Endothelial cell of umbilical vein (primary cell): ENCODE measurements around the gene THBS1. TPM values are rescaled to one million over a fixed set of nuclear protein-coding genes. Genes with fewer than 3 reads are reported as not detected.
A peak's percentile ranks its signal among the peaks of the same experiment; 100 is the strongest.

Experiments
- BruUV-seq: library from RNA; stranded (reverse); fragments of 400-500 nt; replicated peaks from 2 replicates; lab custom pipeline; 2021; lab: Mats Ljungman, UMichigan
- CTCF ChIA-PET: fragments of 300-600, 350-600 bp; sonication (Branson Sonifier 250); formaldehyde crosslinking; loops from one replicate; lab custom pipeline; 2021; ENCODE audit warnings: antibody characterized with exemption, inconsistent platforms; lab: Charles Lee
- POLR2A ChIA-PET: fragments of 300-600, 350-600 bp; sonication (Branson Sonifier 250); formaldehyde crosslinking; loops from one replicate; lab custom pipeline; 2021; ENCODE audit warnings: antibody characterized with exemption, inconsistent platforms; lab: Charles Lee
- DNase-seq: peaks from one replicate; pipeline ENCODE4 v3.0.0-alpha.2; 2011; ENCODE audit warnings: low read depth, low spot score
- FAIRE-seq: peaks from 2 replicates; lab custom pipeline; 2011; peaks lifted over from hg19 to GRCh38; lab: Jason Lieb, UNC
- H2AFZ ChIP-seq: 2 replicates; pipeline ENCODE4 v1.6.0; 2012; ENCODE audit warnings: low read depth, low read length, control low read depth, inconsistent platforms
- H3K27ac ChIP-seq: 2 replicates; pipeline ENCODE4 v1.5.1; 2011; ENCODE audit warnings: low read depth, mild to moderate bottlenecking, control low read depth, low read length, moderate library complexity; ENCODE audit not compliant: insufficient read depth
- H3K27me3 ChIP-seq, 2 experiments: 2 replicates each; pipeline versions ENCODE4 v1.6.0 to v1.6.1; 2011; ENCODE audit warnings: low read length in 2 of 2, mixed read lengths in 1 of 2; ENCODE audit not compliant: control insufficient read depth in 2 of 2, insufficient read depth in 2 of 2
- H3K36me3 ChIP-seq, 2 experiments: 2 replicates in 1 of 2; 3 replicates in 1 of 2; pipeline ENCODE4 v1.5.1; 2011; ENCODE audit warnings: low read length in 2 of 2, mild to moderate bottlenecking in 1 of 2, moderate library complexity in 1 of 2; ENCODE audit not compliant: control insufficient read depth in 2 of 2, insufficient read depth in 2 of 2; ENCODE audit errors: extremely low read depth in 1 of 2
- H3K4me1 ChIP-seq: 3 replicates; pipeline ENCODE4 v1.5.1; 2011; ENCODE audit warnings: mild to moderate bottlenecking, low read length; ENCODE audit not compliant: control insufficient read depth, insufficient read depth; ENCODE audit errors: extremely low read depth
- H3K4me2 ChIP-seq: 2 replicates; pipeline ENCODE4 v1.6.1; 2011; ENCODE audit warnings: low read length, control low read depth, mixed read lengths; ENCODE audit not compliant: insufficient read depth
- H3K4me3 ChIP-seq, 3 experiments: fragments of 200-600 bp in 1 of 3; sonication (generic), shearing (Covaris generic) in 1 of 3; replicated peaks in 1 of 3; 2 replicates each; pipeline ENCODE4 v1.5.1; 2011 to 2016; ENCODE audit warnings: control low read depth in 3 of 3, low read length in 3 of 3, mild to moderate bottlenecking in 2 of 3, inconsistent platforms in 1 of 3, low read depth in 1 of 3, moderate library complexity in 1 of 3; ENCODE audit not compliant: insufficient read depth in 1 of 3
- H3K79me2 ChIP-seq: 2 replicates; pipeline ENCODE4 v1.6.0; 2012; ENCODE audit warnings: low read length, inconsistent platforms; ENCODE audit not compliant: control insufficient read depth, insufficient read depth
- H3K9ac ChIP-seq: replicated peaks from 2 replicates; pipeline ENCODE3; 2011; ENCODE audit warnings: low read length, control low read depth; ENCODE audit not compliant: insufficient read depth; ENCODE audit errors: extremely low read depth
- H3K9me1 ChIP-seq: replicated peaks from 3 replicates; pipeline ENCODE4 v1.6.0; 2011; ENCODE audit warnings: mild to moderate bottlenecking, low read length; ENCODE audit not compliant: control insufficient read depth, insufficient read depth; ENCODE audit errors: extremely low read depth
- H3K9me3 ChIP-seq: replicated peaks from 2 replicates; pipeline ENCODE4 v1.5.1; 2012; ENCODE audit warnings: low read length, inconsistent platforms; ENCODE audit not compliant: control insufficient read depth, insufficient read depth
- H4K20me1 ChIP-seq: replicated peaks from 2 replicates; pipeline ENCODE3; 2011; ENCODE audit warnings: mild to moderate bottlenecking, low read length; ENCODE audit not compliant: control insufficient read depth, insufficient read depth; ENCODE audit errors: extremely low read depth
- CTCF ChIP-seq, 2 donors: IDR thresholded peaks; 1 replicate in 1 of 2; 2 replicates in 1 of 2; pipeline ENCODE4 v1.5.1; 2011; ENCODE audit warnings: low read length in 2 of 2, mild to moderate bottlenecking in 2 of 2, moderate library complexity in 2 of 2, control low read depth in 1 of 2, inconsistent platforms in 1 of 2, low read depth in 1 of 2; ENCODE audit not compliant: insufficient read depth in 1 of 2; ENCODE audit errors: extremely low read depth in 1 of 2
- EZH2 ChIP-seq: IDR thresholded peaks from 2 replicates; pipeline ENCODE4 v1.6.1; 2012; ENCODE audit warnings: borderline replicate concordance, low read depth, mild to moderate bottlenecking, moderate library complexity, low read length, inconsistent platforms; ENCODE audit not compliant: severe bottlenecking
- FOS ChIP-seq: IDR thresholded peaks from 2 replicates; pipeline ENCODE4 v1.6.1; 2011; ENCODE audit warnings: mild to moderate bottlenecking, low read length, moderate library complexity, borderline replicate concordance; ENCODE audit not compliant: insufficient read depth
- GATA2 ChIP-seq: IDR thresholded peaks from 2 replicates; pipeline ENCODE4 v1.7.0; 2011; ENCODE audit warnings: low read depth, mild to moderate bottlenecking, moderate library complexity, mixed read lengths, low read length; ENCODE audit not compliant: insufficient read length, insufficient read depth
- JUN ChIP-seq: IDR thresholded peaks from 2 replicates; pipeline ENCODE4 v1.6.1; 2011; ENCODE audit warnings: borderline replicate concordance, low read depth; ENCODE audit not compliant: insufficient read length, insufficient read depth
- MAX ChIP-seq: IDR thresholded peaks from 2 replicates; pipeline ENCODE4 v1.6.1; 2011; ENCODE audit not compliant: insufficient read depth, insufficient read length
- MYC ChIP-seq: IDR thresholded peaks from one replicate; pipeline ENCODE4 v1.6.1; 2011; ENCODE audit warnings: mild to moderate bottlenecking, low read depth, low read length
- POLR2A ChIP-seq: IDR thresholded peaks from 2 replicates; pipeline ENCODE4 v1.6.1; 2012; ENCODE audit warnings: low read depth, mild to moderate bottlenecking, control low read depth, low read length
- POLR2AphosphoS5 ChIP-seq: IDR thresholded peaks from 2 replicates; pipeline ENCODE4 v1.6.1; 2012; ENCODE audit warnings: low read depth, mild to moderate bottlenecking, control low read depth, low read length, moderate library complexity; ENCODE audit not compliant: insufficient read depth
- dilution Hi-C: fragments of 300-500 bp; cut with MboI; formaldehyde crosslinking; loops from one replicate; pipeline ENCODE4 v1.15.0; 2019; ENCODE audit warnings: low sequenced_read_pairs; ENCODE audit not compliant: extremely low pct_ligation_motif_present
- intact Hi-C: fragments of 100-400 bp; cut with micrococcal nuclease; formaldehyde crosslinking; loops from one replicate; pipeline ENCODE4 v1.10.0; 2022
- polyA plus RNA-seq, 4 experiments: library from polyadenylated mRNA; depleted of rRNA in 3 of 4; stranded (reverse) in 3 of 4; unstranded in 1 of 4; fragments of >200 nt; gene quantifications; 2 replicates each; pipeline versions ENCODE4 v1.2.1 to v1.2.3, GENCODE V29; 2011 to 2012; ENCODE audit warnings: missing spikeins in 1 of 4
- total RNA-seq: library from RNA; stranded (reverse); gene quantifications from 2 replicates; pipeline ENCODE4 v1.2.3, GENCODE V29; 2021

The THBS1 gene
- total and polyA plus RNA-seq, 2 donors (not counting 3 experiments of a cell fraction or from before 2014, with no cell fraction given) = 6,293 to 8,883 TPM

- BruUV-seq = no TSS peak
Measured at GRCh38 chr15:39605146-39605545, 24.3 kb downstream of the THBS1 start.

More at GRCh38 chr15:39605146-39605545, 24.3 kb downstream of the THBS1 start:
- H4K20me1 ChIP-seq = no peaks in the 10 kb centered on the region
- H3K4me3 ChIP-seq = no peak overlapping the region
- no peaks in the 10 kb centered on the region for H3K9me3 ChIP-seq
- CTCF ChIA-PET = interaction anchor here (2.9 to 16.6 kb wide), 2 partner anchors 81 to 152 kb away, joined by 10 to 379 read pairs; no protein-coding TSS in a partner anchor
- no peaks in the 10 kb centered on the region for H3K9me1 ChIP-seq
- peaks cover 2% of the 10 kb centered on the region for H3K4me1 ChIP-seq
- H2AFZ ChIP-seq = no peak overlapping the region
- no peak for TF ChIP-seq MAX
- no peak for TF ChIP-seq FOS
- no peak for TF ChIP-seq MYC
- no peak for TF ChIP-seq POLR2AphosphoS5
- TF ChIP-seq GATA2 = no peak
- no peak for TF ChIP-seq JUN
- no peak for TF ChIP-seq EZH2
- no peak for TF ChIP-seq CTCF (IDR thresholded peaks at IDR 0.05; ENCODE audit: extremely low read depth in 1 of 2, insufficient read depth in 1 of 2, low read depth in 1 of 2, low read length in 2 of 2)
- TF ChIP-seq POLR2A = no peak
- DNase-seq (no peak), FAIRE-seq (peak; percentile 24)
- no peaks in the 10 kb centered on the region for H3K79me2 ChIP-seq
- H3K36me3 ChIP-seq = no peaks in the 10 kb centered on the region
- intact Hi-C loops = no loop called here
- POLR2A ChIA-PET = no interaction called here
- H3K27ac ChIP-seq = no peak overlapping the region
- H3K4me2 ChIP-seq = no peak overlapping the region
- H3K9ac ChIP-seq = no peak overlapping the region
- H3K27me3 ChIP-seq = no peaks in the 10 kb centered on the region
- dilution Hi-C loops = no loop called here
